GM19240 (cell line): ENCODE results near the gene ZNF766.
"Not testable (repeated sequence)": the region's sequence is repeated elsewhere in the genome, so short reads cannot be mapped to it uniquely, and the experiment has no call there.

Source experiments
- DNase-seq: peaks from one replicate; pipeline ENCODE4 v3.0.0; 2011; ENCODE audit warnings: low spot score; ENCODE audit not compliant: insufficient read length

Gene ZNF766

DNA sequence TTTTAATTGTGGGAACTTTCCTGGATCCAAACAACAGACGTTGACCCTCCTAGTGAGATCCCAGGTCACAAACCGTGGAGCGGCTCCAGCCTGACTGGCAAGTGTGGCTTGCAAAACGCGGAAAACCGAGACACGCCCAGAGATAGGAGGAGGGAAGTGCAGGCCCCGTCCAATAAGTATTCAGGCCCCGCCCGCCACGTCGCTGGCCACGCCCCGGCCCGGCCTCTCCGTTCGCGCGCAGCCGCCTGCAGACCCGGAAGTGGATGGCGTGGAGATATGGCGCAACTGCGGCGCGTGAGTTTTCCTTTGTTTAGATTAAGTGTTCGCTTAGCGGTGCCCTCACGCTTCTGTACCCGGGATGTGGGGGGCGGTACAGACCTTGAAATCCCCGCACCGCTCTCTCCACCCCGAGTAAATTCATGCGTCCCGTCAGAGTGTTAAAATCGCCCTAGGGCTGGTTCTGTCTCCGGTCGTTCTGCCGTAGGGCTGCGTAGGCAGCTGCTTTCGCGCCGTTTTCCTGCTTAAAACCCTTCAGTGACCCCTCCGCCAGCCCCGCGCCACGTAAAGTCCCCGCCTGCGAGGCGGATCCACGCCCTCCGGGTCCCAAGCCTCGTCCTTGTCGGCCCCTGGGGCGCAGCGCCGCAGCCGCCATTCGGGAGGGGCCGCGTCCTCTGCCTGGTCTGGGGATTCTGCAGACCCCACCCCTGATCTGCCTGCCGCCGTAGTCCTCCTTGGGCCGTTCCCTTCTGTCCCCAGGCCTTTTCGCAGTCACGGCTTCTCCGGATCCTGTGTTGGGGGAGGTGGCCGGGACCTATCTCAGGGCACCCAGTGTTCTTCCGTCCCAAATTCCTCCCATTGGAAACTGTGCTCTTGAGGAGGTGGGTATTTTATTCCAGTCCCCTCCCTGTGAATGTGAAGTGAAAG is at the start of gene ZNF766:
Gene ZNF766, plus strand, starts transcription at position 250 of the 924 bp plus-strand sequence. Its CDS starts 27 bp downstream, at position 277.
- peak; percentile 87 for DNase-seq

DNA sequence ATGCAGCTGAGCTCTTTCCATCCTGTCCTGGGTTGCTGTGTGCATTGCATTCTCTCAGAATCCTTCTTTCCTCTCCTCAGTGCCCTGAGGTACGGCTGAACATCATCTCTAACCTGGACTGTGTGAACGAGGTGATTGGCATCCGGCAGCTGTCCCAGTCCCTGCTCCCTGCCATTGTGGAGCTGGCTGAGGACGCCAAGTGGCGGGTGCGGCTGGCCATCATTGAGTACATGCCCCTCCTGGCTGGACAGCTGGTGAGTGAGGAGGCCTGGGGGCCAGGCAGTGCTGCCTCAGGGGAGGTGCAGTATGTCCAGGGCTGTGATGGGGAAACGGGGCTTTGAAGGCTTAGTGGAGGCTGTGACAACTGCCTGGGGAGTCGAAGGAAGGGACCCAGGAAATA is 49.8 kb upstream of the ZNF766 start:
- no peak for DNase-seq

DNA sequence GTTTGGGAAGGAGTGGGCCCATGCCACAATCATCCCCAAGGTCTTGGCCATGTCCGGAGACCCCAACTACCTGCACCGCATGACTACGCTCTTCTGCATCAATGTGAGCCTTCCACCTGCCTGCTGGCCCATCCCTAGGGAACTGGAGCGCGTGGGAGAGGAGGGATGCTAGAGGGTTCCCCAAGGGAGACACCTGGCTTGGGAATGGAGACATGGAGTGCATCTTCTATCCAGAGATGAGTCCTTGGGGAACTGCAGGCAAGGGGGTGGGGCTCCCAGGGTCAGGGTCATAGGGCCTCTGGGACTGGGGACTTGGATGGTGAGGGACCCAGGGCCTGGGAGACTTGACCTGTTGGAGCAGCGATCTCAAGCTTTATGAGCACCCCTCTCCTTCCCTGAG is 48.4 kb upstream of the ZNF766 start:
- no peak for DNase-seq

DNA sequence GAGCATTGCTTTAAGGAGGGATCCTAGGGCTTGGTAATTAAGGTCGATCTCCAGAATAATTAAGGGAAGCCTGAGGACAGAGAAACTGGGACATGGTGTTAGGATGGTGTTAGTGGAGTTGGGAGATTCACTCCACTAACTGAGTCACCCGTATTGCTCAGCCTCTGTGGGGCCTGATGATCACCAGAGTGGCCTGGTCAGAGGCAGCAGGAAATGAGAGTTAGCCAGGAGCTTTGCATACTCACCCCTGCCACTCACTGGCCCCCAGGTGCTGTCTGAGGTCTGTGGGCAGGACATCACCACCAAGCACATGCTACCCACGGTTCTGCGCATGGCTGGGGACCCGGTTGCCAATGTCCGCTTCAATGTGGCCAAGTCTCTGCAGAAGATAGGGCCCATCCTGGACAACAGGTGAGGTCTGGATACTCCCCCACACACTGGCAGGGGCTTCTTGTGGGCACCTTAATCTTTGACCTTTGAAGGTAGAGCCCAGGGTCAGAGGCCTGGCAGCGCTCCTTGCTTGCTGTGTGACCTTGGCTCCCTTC is 47.5 kb upstream of the ZNF766 start:
- no peak for DNase-seq

DNA sequence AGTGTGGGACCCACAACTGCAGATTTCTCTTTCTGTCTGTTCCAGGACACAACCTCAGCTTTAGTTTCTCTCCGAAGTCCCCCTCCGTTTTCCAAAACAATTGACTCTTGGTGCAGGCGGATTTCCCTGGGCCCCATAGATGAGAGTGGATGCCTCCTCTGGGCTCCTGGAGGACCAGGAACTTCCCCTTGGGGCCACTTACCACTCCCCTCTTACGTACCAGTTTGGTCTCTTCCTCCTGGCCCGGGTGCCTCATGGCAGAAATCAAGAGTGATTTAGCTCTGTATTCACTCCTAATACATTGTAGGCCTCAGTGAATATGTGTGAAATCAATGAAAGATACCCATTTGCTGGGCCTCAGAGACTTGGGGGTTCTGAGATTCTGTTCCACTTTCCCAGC is 45.2 kb upstream of the ZNF766 start:
- DNase-seq = no peak

DNA sequence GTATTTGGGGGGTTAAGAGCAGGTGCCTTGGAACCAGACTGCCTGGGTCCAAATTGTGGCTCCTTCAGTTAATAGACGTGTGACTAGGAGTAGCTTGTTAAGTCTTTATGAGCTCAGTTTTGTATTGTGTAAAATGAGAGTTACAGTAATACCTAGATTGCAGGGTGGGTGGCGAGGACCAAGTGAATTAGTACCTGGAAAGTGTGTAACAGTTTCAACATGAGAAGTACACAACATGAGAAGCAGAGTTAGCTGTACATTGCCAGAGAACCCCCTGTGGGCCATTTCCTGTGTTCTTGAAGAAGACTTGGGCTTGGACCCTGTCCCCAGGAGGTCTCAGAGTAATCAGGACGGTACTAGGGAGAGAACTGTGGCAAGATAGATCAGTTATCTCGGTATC is 42.7 kb upstream of the ZNF766 start:
- no peak for DNase-seq

DNA sequence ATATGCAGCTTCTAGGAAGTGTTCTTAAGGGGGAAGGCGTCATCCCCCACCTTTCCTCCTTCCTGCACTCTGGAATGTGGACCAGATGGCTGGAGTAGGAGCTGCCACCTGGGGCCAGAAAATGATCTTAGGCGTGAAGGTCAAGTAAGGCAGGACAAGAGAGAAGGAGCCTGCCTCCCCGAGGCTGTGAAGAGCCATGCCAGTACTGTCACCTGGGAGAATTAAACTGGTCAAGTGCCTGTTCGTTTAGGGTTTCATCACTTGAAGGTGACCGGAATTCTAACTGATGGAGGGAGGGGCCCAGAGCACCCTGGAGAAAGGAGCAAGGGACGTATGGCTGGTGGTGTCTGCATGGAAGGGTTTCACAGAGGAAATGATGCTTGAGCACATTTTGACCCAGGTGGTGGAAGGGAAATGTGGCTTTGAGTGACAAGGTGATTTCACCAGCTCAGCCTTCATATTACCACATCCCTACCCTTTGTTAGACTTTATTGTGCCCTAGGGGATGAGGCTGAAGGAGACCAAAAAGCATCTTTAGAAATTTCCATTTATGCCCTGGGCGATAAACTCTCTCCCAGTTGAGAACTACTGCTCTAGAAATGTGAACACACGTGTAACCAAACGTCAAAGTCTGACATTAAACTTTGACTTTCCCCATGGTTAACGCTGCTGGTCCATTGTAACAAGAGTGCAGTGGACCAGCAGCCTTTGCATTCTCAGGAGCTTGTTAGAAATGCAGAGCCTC is 42.0 kb upstream of the ZNF766 start:
- DNase-seq = no peak

DNA sequence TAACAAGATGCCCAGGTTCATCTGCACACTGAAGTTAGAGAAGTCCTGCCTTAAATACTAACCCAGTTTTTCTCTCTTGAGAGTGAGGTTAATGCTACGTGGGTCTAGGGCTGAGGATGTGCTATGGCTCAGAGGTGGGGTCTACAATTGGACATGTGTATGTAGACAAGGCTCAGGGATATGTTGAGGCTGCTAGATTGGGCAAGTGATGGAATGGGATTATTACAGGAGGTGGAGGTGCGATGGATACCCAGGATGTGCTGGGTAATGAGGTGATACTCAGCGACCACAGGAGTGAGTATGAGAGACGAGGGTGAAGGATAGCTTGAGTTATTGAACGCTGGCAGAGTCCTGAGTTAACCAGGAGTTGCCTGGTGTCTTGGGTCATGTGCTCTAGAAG is 41.4 kb upstream of the ZNF766 start:
- no peak for DNase-seq

DNA sequence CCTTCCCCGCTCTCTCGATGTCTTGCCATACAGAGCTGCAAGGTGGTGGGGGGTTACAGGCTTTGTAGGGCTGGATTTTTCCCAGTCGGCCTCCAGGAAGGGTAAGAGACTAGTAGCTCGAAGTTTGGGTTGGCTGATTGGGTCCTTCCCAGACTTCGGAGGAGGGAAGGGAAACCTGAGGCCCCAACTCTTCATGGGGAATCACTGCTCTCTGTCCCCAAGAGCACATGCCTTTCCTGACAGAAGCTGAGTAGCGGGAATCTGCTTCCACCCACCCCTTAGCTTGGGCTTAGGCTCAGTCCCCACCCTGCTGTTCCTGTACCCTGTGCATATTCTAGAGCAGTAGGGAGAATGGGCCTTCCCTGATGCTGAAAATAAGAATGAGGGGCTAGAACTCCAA is 39.9 kb upstream of the ZNF766 start:
- no peak for DNase-seq

DNA sequence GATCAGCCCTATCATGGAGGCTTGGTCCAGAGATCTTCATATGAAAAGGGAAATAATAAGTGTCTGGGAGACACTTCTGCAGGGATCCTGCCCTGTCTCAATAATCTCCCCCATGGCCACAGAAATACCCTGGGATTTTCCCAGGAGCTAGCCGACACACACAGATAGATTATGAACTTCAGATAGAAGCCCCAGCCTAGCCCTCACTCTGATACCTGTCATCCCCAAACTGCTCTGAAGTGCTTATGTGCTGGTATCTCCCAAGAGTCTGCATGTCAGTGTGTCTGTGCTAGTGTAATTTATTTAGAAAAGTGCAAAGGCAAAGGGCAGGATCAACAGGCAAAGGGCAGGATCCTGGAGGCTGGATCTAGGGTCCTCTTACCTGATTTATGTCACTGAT is 38.7 kb upstream of the ZNF766 start:
- no peak for DNase-seq

DNA sequence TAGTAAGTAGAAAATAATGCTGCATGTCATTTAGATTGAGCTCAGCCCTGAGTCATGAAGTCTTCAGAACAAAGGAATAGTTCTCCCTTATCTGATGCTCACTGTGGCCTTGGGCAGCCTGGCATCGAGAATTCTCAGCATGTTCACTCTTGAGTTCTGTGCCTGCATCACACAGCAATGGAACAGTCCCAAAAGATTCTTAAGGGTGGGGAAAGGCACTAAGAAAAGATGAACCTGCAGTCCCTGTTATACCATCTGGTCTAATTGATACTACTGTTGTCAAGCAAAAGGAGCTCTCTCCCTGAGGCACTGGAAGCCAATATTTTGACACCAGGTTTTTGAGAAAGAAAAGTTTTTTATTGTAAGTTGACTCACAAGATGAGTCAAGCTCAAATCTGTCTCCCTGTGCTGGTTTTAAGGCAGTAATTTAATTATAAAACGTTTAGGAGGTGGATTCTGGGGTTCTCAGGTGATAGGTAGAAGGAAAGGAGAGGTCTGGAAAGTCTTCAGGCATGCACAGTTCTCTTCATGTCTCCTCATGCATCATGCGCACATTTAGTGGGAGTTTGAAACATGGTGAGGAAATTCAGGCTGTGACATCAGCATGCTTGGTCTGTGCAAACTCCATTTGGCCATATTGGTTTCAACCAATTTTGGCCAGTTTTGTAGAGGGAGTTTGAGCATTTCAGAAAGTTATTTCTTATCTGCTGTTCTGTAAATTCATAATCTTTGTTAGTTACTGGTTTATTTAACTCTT is 38.1 kb upstream of the ZNF766 start:
- no peak for DNase-seq

DNA sequence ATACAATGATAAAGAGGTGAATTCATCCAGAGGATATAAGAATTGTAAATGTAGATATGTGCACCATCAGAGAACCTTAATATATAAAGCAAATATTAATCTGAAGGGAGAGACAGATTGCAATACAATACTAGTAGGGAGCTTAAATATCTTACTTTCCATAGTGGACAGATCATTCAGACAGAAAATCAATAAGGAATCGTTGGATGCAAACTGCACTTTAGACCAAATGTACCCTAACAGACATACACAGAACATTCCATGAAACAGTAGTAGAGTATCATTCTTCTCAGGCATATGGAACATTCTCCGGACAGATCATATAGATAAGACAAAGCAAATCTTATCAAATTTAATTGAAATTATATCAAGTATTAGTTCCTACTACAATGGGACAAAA is 35.0 kb upstream of the ZNF766 start:
- DNase-seq = no peak

DNA sequence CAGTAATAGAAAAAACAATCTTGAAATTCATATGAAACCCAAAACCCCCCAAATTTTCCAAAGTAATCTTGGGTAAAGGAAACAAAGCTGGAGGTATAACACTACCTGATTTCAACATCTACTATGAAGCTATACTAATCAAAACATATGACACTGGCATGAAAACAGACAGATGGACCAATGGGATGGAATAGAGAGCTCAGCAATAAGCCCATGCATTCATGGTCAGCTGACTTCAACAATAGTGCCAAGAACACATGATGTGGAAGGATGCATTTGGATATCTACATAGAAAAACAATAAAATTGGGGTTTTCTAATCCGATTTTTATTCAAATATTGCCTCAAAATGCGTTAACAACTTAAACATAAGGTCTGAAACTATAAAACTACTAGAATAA is 32.2 kb upstream of the ZNF766 start:
- DNase-seq = no peak

DNA sequence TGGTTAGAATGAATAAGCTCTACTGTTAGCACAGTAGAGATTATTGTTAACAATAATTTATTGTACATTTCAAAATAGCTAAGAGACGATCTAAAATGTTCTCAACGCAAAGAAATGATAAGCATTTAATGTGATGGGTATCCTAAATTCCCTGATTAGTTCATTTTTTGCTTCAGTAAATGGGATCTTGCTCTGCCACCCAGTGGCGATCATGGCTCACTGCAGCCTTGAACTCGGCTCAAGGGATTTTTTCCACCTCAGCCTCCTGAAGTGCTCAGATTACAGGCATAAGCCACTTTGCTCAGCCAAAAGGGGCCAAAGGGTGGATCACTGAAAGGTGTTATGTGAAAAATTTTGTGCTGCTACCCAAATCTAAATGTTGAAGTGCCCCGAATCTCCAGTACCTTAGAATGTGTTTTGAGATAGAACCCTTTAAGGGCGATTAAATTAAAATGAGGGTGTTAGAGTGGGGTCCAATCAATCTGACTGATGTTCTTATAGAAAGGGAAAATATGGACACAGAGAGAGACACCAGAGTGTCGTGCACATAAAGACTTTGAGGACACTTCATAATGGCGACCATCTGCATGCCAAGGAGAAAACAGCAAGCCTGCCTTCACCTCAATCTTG is 31.5 kb upstream of the ZNF766 start:
- no peak for DNase-seq

DNA sequence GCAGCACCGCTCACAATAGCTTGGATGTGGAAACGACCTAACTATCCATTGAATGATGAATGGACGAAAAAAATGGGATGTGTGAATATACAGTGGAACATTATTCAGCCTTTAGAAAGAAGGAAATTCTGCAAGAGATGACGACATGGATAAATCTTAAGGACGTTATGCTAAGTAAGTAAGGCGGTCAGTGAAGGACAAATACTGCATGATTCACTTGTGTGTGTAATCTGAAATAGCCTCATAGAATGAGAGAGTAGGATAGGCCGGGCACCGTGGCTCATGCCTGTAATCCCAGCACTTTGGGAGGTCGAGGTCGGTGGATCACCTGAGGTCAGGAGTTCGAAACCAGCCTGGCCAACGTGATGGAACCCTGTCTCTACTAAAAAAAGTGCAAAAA is 25.4 kb upstream of the ZNF766 start:
- no peak for DNase-seq

DNA sequence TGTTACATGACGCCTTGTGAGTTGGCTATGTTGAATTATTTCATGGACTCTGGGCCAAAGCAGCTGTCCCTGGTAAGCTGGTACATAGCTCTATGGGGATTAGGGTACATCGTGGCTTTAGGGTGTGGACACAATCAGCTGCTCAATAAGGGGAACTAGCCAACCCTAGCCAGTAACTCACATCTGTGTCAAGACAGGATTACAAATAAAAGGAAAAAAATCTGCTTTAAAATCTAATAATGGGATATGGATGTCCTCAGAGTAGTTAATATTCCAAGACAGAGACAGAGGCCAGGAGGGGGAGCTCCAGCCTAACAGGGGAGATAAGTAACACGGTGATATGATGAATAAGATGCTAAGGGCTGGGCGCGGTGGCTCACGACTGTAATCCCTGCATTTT is 21.1 kb upstream of the ZNF766 start:
- no peak for DNase-seq

DNA sequence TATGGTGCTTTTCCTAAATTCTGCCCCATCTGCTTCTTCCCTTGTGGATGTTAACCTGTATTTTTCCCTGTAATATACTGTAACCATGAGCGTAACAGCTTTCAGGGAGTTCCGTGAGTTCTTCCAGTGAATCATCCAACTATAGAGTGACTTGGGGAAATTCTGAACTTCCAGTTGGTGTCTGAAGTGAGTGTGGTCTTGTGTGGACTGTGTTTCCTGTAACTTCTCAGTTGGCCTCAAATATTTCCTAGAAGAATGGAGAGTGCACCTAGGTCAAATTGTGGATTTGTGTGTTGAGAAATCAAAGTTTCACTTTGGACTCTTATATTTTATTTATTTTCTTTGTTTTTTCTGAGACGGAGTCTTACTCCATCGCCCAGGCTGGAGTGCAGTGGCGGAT is 11.0 kb upstream of the ZNF766 start:
- no peak for DNase-seq

DNA sequence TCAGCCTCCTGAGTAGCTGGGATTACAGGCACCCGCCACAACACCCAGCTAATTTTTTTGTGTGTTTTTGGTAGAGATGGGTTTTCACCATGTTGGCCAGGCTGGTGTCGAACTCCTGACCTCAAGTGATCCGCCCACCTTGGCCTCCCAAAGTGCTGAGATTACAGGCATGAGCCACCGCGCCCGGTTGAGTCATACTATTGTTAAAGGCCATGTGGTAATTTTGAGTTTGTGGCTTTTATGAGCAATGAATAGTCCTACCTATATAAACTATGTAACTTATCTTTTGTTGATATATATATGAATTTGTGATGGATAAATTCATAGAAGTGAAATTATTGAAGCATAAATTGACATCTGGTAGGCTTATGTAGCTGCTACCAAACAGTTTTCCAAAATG is 3.8 kb upstream of the ZNF766 start:
- DNase-seq = not testable (repeated sequence)

DNA sequence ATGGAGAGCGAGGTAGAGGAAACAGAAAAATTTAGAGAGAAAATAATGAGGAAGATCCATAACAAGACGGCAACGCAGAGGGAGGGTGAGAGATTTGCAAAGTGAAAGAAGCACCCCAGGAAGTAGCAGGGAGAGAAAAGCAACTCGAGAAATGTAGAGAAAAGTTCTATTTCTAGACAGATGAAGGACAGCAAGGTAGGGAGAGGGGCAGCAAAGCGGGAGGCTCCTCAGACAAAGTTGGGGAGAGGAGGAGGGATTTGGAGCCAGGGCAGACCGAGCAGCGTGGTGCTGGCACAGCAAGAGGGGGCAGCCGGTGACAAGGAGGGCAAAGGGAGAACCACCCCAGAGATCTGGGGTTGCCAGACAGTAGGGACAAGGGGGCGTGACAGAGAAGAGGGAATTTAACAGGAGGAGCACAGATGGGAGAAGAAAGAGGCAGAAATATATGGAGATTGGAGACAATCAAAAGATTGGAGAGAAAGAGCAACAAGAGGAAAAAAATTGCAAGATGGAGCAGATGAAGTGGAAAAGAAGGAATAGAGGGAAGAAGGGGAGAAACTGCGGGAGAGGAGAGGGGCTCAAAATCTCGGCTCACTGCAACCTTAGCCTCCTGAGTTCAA is 989 bp downstream of the ZNF766 start:
- no peak for DNase-seq

DNA sequence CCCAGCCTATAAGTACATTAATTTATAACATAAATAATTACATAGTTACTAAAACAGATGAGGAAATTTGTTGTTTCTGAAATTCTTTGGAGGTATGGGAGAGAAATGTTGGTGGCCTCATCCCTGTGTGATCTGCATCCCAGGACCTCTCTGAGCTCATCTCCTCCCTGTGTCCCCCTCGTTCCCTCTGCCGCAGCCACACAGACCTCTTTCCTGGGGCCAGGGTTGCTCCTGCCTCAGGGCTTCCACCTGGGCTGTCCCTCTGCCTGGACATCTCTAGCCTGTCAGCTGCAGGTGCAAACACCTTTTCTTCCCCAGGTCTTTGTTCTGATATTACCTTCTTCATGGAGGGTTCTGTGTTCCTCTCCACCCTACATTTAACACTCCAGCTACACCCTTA is 3.9 kb downstream of the ZNF766 start:
- DNase-seq = no peak

DNA sequence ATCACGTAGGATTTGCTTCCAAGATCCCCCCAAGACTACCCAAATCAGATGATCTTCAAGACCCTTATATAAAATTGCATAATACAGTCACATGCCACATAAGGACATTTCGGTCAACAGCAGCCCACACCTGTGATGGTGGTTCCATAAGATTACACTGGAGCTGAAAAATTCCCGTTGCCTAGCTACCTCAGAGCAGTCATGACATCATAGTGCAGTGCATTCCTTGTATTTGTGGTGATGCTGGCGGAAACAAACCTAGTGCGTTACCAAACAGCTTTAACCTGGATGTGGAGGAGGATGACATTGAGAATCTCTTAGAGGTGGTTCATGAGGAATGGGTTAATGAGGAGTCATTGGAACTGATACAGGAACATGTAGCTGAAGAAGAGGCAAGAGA is 4.8 kb downstream of the ZNF766 start:
- DNase-seq = no peak
